ENCODE measurements around the gene ARGFX.

Gene ARGFX

GRCh38 chr3:121601212-121601812 is 33.6 kb downstream of the ARGFX start:
- no peak for DNase-seq

- no peak for DNase-seq
These were observed 37.0 kb downstream of the ARGFX start for GRCh38 chr3:121604759-121605158.

- DNase-seq: no peak
These were observed 38.4 kb downstream of the ARGFX start for GRCh38 chr3:121606106-121606505.

All from suppressor macrophage treated with lipopolysaccharide for 4 hours (primary cell).